Osteoblast (primary cell): Measurements from ENCODE around the gene DSTYK. TPM values are rescaled to one million over a fixed set of nuclear protein-coding genes. Genes with fewer than 3 reads are reported as not detected.

Source experiments
- DNase-seq: peaks from one replicate; pipeline ENCODE4 v3.0.0; 2011; ENCODE audit warnings: low spot score, mixed read lengths; ENCODE audit not compliant: insufficient read length; ENCODE audit errors: missing footprints
- H2AFZ ChIP-seq: 2 replicates; pipeline ENCODE4 v1.6.0; 2011; ENCODE audit warnings: mild to moderate bottlenecking, low read length
- H3K27ac ChIP-seq: 2 replicates; pipeline ENCODE4 v1.5.1; 2011; ENCODE audit warnings: mild to moderate bottlenecking, low read depth, low read length, moderate library complexity
- H3K27me3 ChIP-seq: 2 replicates; pipeline ENCODE4 v1.6.0; 2012; ENCODE audit warnings: mild to moderate bottlenecking, control low read depth, inconsistent platforms, low read length, moderate library complexity; ENCODE audit not compliant: insufficient read depth
- H3K36me3 ChIP-seq: 2 replicates; pipeline ENCODE4 v1.5.1; 2011; ENCODE audit warnings: mild to moderate bottlenecking, low read length, control low read depth, moderate library complexity; ENCODE audit not compliant: insufficient read depth
- H3K4me1 ChIP-seq: 2 replicates; pipeline ENCODE4 v1.5.1; 2011; ENCODE audit warnings: mild to moderate bottlenecking, low read length, control low read depth, moderate library complexity; ENCODE audit not compliant: insufficient read depth
- H3K4me2 ChIP-seq: 2 replicates; pipeline ENCODE4 v1.6.0; 2011; ENCODE audit warnings: mild to moderate bottlenecking, low read length; ENCODE audit not compliant: insufficient read depth
- H3K4me3 ChIP-seq: fragments of 200-600 bp; sonication (generic); 3 replicates; pipeline ENCODE4 v1.5.1; 2012; ENCODE audit warnings: mild to moderate bottlenecking, low read length, inconsistent platforms; ENCODE audit not compliant: insufficient read depth
- H3K79me2 ChIP-seq: 2 replicates; pipeline ENCODE4 v1.6.0; 2012; ENCODE audit warnings: mild to moderate bottlenecking, low read length, control low read depth, inconsistent platforms; ENCODE audit not compliant: insufficient read depth
- H3K9me3 ChIP-seq: 2 replicates; pipeline ENCODE4 v1.5.1; 2011; ENCODE audit warnings: low read depth, low read length, control low read depth
- H4K20me1 ChIP-seq: 2 replicates; pipeline ENCODE4 v1.6.0; 2012; ENCODE audit warnings: mild to moderate bottlenecking, low read length, control low read depth; ENCODE audit not compliant: insufficient read depth
- CTCF ChIP-seq: IDR thresholded peaks from 2 replicates; pipeline ENCODE4 v1.5.1; 2011; ENCODE audit warnings: mild to moderate bottlenecking, low read depth, low read length, moderate library complexity; ENCODE audit errors: extremely low read depth
- total RNA-seq: library from RNA; depleted of rRNA; stranded (reverse); fragments of >200 nt; gene quantifications from 2 replicates; pipeline ENCODE4 v1.2.3, GENCODE V29; 2012

Gene DSTYK
- total RNA-seq, 1 donor = 18.1 TPM

GRCh38 chr1:205229399-205229871 lies 17.9 kb upstream of the DSTYK start:
- Histone ChIP-seq H4K20me1 (no peaks in the 10 kb centered on the region), H3K36me3 (no peaks in the 10 kb centered on the region), H3K27me3 (peaks cover 10% of the 10 kb centered on the region), H3K4me3 (peak overlapping the region; percentile 84), H2AFZ (no peak overlapping the region), H3K4me1 (peaks cover 23% of the 10 kb centered on the region), H3K27ac (no peak overlapping the region), H3K4me2 (peak overlapping the region; percentile 99), H3K79me2 (no peaks in the 10 kb centered on the region), H3K9me3 (no peaks in the 10 kb centered on the region)
- TF ChIP-seq CTCF = no peak
- DNase-seq = peak; percentile 84

GRCh38 chr1:205228093-205228521 lies 16.6 kb upstream of the DSTYK start:
- no peaks in the 10 kb centered on the region for H4K20me1 ChIP-seq

GRCh38 chr1:205227584-205228013 lies 16.1 kb upstream of the DSTYK start, which contains the start of gene TMCC2:
TMCC2 (plus strand) TSS chr1:205227946; CDS start chr1:205228565, 619 bp downstream.
- H4K20me1 ChIP-seq = no peaks in the 10 kb centered on the region
- no peak for TF ChIP-seq CTCF
- peak within 1 kb of the TSS; percentile 62 for H3K27ac ChIP-seq
- peak within 1 kb of the TSS; percentile 93 for H2AFZ ChIP-seq
- H3K79me2 ChIP-seq = no peaks in the 10 kb centered on the region
- no peaks in the 10 kb centered on the region for H3K9me3 ChIP-seq
- H3K4me3 ChIP-seq = peak within 1 kb of the TSS; percentile 84
- peak within 1 kb of the TSS; percentile 100 for H3K4me2 ChIP-seq
- no peaks in the 10 kb centered on the region for H3K36me3 ChIP-seq
- peak; percentile 100 for DNase-seq
- peaks cover 13% of the 10 kb centered on the region for H3K27me3 ChIP-seq
- H3K4me1 ChIP-seq = peaks cover 23% of the 10 kb centered on the region

More at GRCh38 chr1:205228093-205228521, 16.6 kb upstream of the DSTYK start:
- peak; percentile 91 for DNase-seq
- Histone ChIP-seq H3K27ac (no peak overlapping the region), H3K36me3 (no peaks in the 10 kb centered on the region), H3K27me3 (peaks cover 13% of the 10 kb centered on the region), H3K4me3 (peak overlapping the region; percentile 84), H3K4me2 (peak overlapping the region; percentile 99), H3K9me3 (no peaks in the 10 kb centered on the region), H3K4me1 (peaks cover 23% of the 10 kb centered on the region), H3K79me2 (no peaks in the 10 kb centered on the region), H2AFZ (peak overlapping the region; percentile 88)
- TF ChIP-seq CTCF = no peak

- H3K4me3 ChIP-seq = peak overlapping the region; percentile 84
- H3K9me3 ChIP-seq = no peaks in the 10 kb centered on the region
- H3K27ac ChIP-seq = peak overlapping the region; percentile 62
- peaks cover 23% of the 10 kb centered on the region for H3K4me1 ChIP-seq
- no peaks in the 10 kb centered on the region for H3K36me3 ChIP-seq
- DNase-seq = peak; percentile 86
- H3K27me3 ChIP-seq = peaks cover 13% of the 10 kb centered on the region
- peak overlapping the region; percentile 93 for H2AFZ ChIP-seq
- peak overlapping the region; percentile 100 for H3K4me2 ChIP-seq
- H3K79me2 ChIP-seq = no peaks in the 10 kb centered on the region
- H4K20me1 ChIP-seq = no peaks in the 10 kb centered on the region
- peak; percentile 16 for TF ChIP-seq CTCF
These were observed 15.5 kb upstream of the DSTYK start for GRCh38 chr1:205226868-205227583.
